WI38 (cell line): ENCODE results near the gene CCRL2.

Experiments used
- H3K4me3 ChIP-seq: 2 replicates; pipeline ENCODE4 v1.5.1; 2011; ENCODE audit warnings: low read depth, mild to moderate bottlenecking, control low read depth, low read length
- CTCF ChIP-seq: IDR thresholded peaks from 2 replicates; pipeline ENCODE4 v1.5.1; 2012; ENCODE audit warnings: low read depth, mild to moderate bottlenecking, control low read depth, low read length

Gene CCRL2

GRCh38 chr3:46406788-46407611 lies at the start of gene CCRL2, which contains the start of gene CCR5AS:
Gene CCRL2 (plus strand): TSS chr3:46407259. CDS start chr3:46408080, 821 bp downstream.
Gene CCR5AS (minus strand): TSS chr3:46407066.
- TF ChIP-seq CTCF = no peak
- H3K4me3 ChIP-seq = peak within 1 kb of the TSS; percentile 47

- H3K4me3 ChIP-seq = no peak overlapping the region
- TF ChIP-seq CTCF = no peak
Observed at GRCh38 chr3:46358466-46358865, 48.6 kb upstream of the CCRL2 start.

GRCh38 chr3:46359733-46360493 lies 47.1 kb upstream of the CCRL2 start:
- H3K4me3 ChIP-seq = no peak overlapping the region
- no peak for TF ChIP-seq CTCF

GRCh38 chr3:46360907-46361306 lies 46.2 kb upstream of the CCRL2 start:
- H3K4me3 ChIP-seq = no peak overlapping the region

GRCh38 chr3:46361408-46362283 lies 45.4 kb upstream of the CCRL2 start:
- H3K4me3 ChIP-seq = no peak overlapping the region
- TF ChIP-seq CTCF = no peak

More at GRCh38 chr3:46360907-46361306, 46.2 kb upstream of the CCRL2 start:
- no peak for TF ChIP-seq CTCF

GRCh38 chr3:46365041-46365440 lies 42.0 kb upstream of the CCRL2 start:
- no peak for TF ChIP-seq CTCF
- no peak overlapping the region for H3K4me3 ChIP-seq
